ENCODE measurements around the gene TXNDC5.
"Not testable (repeated sequence)": the region's sequence is repeated elsewhere in the genome, so short reads cannot be mapped to it uniquely, and the experiment has no call there.

Gene TXNDC5

GRCh38 chr6:7914311-7914710 lies 3.7 kb upstream of the TXNDC5 start:
- no peak for DNase-seq (ENCODE audit: low read depth)

DNA sequence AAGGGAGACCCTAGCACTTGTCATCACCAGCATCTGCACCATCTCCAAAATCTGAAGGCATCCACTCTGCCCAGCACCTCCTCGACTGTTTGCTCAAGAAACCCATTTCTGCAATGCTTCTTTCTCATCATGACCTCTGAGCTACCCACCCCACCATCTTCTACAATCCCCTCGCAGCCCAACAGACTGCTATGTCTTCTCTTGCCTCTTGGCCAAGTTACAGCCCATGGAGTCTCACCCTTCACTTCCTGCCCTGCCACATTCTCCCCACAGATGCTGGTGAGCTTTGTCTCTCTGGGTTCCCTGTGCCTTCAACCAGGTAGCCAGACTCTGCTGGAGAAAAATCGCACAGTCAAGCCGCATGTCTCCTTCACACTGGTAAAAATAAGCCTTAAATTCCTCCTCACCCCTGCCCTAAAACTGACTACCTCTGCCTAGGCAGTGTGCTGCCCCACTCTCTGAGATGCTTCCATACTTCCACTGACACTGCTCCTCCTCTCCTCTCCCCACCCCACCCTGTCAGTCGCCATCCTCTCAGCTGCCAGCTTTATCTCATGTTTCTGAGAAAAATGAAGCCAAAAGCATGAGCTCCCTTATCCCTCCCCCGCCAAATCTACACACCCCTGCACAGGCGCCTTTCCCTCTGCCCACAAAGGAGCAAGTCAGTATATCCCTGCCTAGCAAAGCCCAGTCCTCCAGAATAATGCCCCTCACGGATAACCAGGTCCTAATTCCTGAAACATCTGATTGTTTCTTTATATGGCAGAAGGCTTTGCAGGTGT lies 2.3 kb upstream of the TXNDC5 start:
- no peak for DNase-seq (ENCODE audit: low read depth)

DNA sequence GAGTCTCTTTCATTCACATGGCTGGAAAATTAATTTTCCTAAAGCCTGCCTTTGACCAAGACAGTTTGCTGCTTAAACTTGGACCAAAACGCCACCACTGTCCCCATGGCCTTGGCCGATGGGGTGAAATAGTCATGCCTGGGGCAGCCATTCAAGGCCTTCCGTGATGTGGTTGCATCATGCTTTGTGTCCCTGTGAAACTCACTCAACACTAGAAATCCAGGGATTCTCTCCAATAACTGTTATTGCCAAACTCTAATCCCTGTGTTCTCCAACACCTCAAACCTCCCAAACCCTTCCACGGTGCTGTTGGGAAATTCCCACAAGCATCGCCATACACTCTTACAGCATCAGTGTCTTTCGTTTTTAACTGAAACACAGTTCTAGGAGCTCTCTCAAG lies 1.4 kb upstream of the TXNDC5 start:
- DNase-seq (ENCODE audit: low read depth), result no peak

GRCh38 chr6:7911345-7911725 lies 747 bp upstream of the TXNDC5 start:
- DNase-seq (ENCODE audit: low read depth), result no peak

GRCh38 chr6:7910298-7910653 lies 312 bp downstream of the TXNDC5 start:
- no peak for DNase-seq (ENCODE audit: low read depth)

- peak; percentile 45 for DNase-seq (ENCODE audit: low read depth)
These were observed 988 bp downstream of the TXNDC5 start for GRCh38 chr6:7909323-7910276.

DNA sequence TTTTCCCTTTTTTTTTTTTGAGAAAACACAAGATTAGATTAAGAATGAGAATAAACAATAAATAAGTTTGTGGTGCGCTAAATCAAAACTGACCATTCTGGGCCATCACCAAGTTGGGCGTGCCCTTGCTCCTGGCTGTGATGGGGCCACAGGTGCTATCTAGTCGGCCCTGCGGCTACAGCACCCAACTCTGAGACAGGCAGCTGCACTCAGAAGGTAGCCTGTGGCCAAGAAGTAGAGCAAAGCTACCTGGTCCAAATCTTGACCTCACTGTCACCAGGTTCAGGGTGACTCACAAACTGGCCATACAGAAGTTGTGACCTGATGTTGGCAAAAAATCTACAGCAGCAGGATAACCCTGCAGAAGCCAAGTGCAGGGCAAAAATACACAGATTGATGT lies 3.4 kb downstream of the TXNDC5 start:
- DNase-seq (ENCODE audit: low read depth), result no peak

GRCh38 chr6:7906741-7907140 lies 3.8 kb downstream of the TXNDC5 start:
- no peak for DNase-seq (ENCODE audit: low read depth)

GRCh38 chr6:7905416-7905815 lies 5.2 kb downstream of the TXNDC5 start:
- DNase-seq (ENCODE audit: low read depth), result no peak

GRCh38 chr6:7904654-7905319 lies 5.8 kb downstream of the TXNDC5 start:
- DNase-seq (ENCODE audit: low read depth), result no peak

- no peak for DNase-seq (ENCODE audit: low read depth)
These were observed 6.9 kb downstream of the TXNDC5 start for GRCh38 chr6:7903673-7904072.

DNA sequence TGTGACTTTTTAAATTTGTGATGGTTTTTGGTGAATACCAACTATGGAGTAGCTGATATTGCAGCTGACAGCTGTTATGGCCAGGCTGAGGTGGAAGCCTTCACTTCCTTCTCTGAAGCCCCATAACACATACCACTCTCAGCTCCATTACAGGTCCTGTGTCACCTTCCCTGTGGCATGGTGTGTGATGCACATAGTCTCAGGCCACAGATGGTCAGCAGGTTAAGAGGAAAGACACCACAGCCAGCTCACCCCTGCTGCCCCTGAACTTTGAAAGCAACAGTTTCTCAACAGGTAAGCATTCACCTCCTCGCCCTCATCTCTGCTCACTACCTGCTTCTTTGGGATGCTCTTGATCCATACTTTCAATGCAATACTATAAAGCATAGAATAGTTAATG lies 7.7 kb downstream of the TXNDC5 start:
- no peak for DNase-seq (ENCODE audit: low read depth)

- no peak for DNase-seq (ENCODE audit: low read depth)
These were observed 8.4 kb downstream of the TXNDC5 start for GRCh38 chr6:7902221-7902620.

- no peak for DNase-seq (ENCODE audit: low read depth)
These were observed 8.8 kb downstream of the TXNDC5 start for GRCh38 chr6:7901780-7902179.

DNA sequence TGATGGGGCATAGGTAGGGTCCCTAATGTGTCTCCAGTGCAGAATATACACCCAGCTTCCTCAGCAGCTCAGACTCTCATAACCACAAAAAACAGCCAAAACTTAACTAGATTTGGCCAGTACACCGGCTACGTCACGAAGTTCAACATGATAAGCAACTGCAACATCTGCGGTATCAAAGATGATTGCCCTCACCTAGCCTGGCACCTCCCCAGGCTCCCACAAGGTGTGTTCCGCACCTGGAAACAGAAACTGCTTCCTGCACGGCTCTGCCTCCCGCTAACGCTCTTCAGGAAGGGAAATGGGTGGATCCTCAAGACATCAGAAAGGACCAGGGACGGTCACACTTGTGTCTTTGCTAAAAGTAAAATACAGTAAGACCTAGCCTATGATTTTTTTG lies 9.5 kb downstream of the TXNDC5 start:
- DNase-seq (ENCODE audit: low read depth), result no peak

- no peak for DNase-seq (ENCODE audit: low read depth)
These were observed 10.0 kb downstream of the TXNDC5 start for GRCh38 chr6:7900621-7901020.

- DNase-seq (ENCODE audit: low read depth), result no peak
These were observed 10.7 kb downstream of the TXNDC5 start for GRCh38 chr6:7899889-7900213.

DNA sequence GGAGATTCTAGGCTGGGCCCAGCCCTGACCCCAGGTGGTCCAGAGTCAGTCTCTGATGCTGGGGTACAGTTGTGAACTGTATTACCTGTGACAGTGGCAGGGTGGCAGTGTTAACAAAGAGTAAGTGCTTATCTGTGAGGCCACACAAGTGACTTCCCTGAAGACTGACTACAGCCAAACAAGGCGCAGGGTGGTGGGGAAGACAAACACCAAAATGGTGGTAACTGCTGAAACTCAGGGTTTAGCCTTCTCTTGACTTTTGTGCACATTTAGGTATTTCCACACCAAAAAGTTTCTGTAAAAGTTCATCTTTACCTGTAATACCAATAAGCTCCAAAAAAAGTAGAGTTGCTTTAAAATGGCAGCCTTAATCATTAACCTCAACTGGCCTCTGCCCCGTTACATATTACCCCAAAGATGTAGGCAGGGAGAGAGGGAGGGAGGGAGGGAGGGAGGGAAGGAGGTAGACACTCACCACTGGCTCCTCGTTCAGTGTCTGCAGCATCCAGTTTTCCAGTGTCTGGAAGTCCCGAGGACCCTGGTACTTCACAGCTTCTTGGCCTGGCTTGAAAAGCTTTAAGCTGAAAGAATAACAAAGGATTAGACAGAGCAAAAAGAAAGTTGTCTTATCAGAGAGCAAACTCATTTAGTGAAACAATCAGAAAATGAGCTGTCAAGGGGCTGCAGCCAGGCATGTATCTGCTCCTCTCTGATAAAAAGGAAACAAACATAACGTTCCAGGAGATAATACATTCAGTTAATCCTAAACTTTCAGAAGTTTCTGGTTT lies 11.3 kb downstream of the TXNDC5 start:
- no peak for DNase-seq (ENCODE audit: low read depth)

DNA sequence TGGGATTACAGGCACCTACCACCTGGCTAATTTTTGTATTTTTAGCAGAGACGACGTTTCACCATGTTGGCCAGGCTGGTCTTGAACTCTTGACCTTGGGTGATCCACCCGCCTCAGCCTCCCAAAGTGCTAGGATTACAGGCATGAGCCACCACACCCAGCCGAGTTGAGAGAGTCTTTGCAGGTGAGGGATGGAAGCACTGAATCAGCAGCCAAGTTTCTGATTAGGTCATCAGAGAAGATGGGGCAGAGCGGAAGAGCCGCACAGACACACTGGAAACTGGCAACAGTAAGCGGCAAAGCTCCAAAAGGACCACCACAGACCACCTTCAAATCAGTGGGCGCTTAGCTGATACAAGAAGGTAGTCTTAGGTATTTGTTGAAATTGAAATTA lies 12.4 kb downstream of the TXNDC5 start:
- not testable (repeated sequence) for DNase-seq (ENCODE audit: low read depth)

DNA sequence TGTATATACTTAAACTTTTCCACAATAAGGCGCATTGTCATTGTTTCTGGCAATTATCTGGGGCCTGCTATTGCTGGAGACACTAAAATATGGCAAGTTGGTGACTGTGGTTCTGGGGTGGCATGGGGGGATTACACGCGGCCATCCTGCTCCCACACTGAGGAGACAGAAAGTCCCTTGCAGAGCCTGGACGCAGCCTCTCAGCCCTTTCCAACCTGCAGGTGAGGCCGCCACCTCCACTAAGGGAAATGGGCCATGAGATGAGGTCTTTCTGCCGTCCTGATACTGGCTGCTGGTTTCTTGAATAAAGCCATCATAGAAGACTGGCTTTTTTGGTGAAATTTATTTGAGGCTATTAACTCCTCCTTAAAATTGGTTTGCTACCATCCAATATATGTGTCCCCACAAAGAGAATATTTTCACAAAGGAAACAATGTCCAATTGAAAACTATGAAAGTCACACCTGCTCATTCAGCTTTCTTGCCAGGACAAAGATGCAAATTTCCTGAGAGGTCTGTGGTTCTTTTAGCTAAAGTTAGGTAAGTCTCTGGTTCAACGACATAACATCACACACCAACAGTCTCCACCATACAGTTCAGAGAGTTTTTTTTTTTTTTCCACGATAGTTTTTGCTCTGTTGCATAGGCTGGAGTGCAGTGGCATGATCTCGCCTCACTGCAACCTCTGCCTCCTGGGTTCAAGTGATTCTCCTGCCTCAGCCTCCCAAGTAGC lies 13.0 kb downstream of the TXNDC5 start:
- no peak for DNase-seq (ENCODE audit: low read depth)

GRCh38 chr6:7896465-7896987 lies 14.1 kb downstream of the TXNDC5 start:
- DNase-seq (ENCODE audit: low read depth), result no peak
